ENCODE measurements around the gene FGR. TPM values are rescaled to one million over a fixed set of nuclear protein-coding genes. Genes with fewer than 3 reads are reported as not detected.

The FGR gene
- total and polyA plus RNA-seq, 11 donors: 1.1 to 25.9 (median 3.3) TPM

GRCh38 chr1:27656157-27656893, 21.3 kb upstream of the FGR start:
- TF ChIP-seq CTCF (IDR thresholded peaks at IDR 0.05) (no peak), POLR2A (IDR thresholded peaks at IDR 0.05) (peak in 1 of 2 donors; percentile 32)
- intact Hi-C loops (cut with DNase I): no loop called here
- Histone ChIP-seq H3K27ac (peak overlapping the region; percentile 20 to 88 (median 76)), H3K4me3 (no peak overlapping the region), H3K4me1 (peaks cover 14 to 61% (median 37%) of the 10 kb centered on the region in 12 donors), H3K27me3 (no peaks in the 10 kb centered on the region), H3K9me3 (no peaks in the 10 kb centered on the region), H3K36me3 (no peaks in the 10 kb centered on the region)
- WGBS, 4 donors: 72 to 80% (median 77%) methylated on average over 6 to 7 of the region's 7 CpGs
- DNase-seq: peak in 4 of 5 donors; percentile 66 to 85 (median 80)
- peak in 3 of 4 donors; percentile 51 to 56 (median 51) for ATAC-seq

GRCh38 chr1:27655151-27655937, 20.4 kb upstream of the FGR start:
- TF ChIP-seq CTCF (IDR thresholded peaks at IDR 0.05) (no peak), POLR2A (IDR thresholded peaks at IDR 0.05) (no peak)
- H3K27me3 ChIP-seq: no peaks in the 10 kb centered on the region
- H3K27ac ChIP-seq: peak overlapping the region; percentile 20 to 88 (median 76)
- peaks cover 12 to 62% (median 42%) of the 10 kb centered on the region in 12 donors for H3K4me1 ChIP-seq
- H3K4me3 ChIP-seq: no peak overlapping the region
- WGBS, 4 donors: 41 to 45% (median 43%) methylated on average over 11 of the region's 11 CpGs
- DNase-seq (no peak), ATAC-seq (peak in 2 of 4 donors; percentile 9 to 23)
- no peaks in the 10 kb centered on the region for H3K36me3 ChIP-seq
- intact Hi-C loops (cut with DNase I): no loop called here
- no peaks in the 10 kb centered on the region for H3K9me3 ChIP-seq

- TF ChIP-seq CTCF (IDR thresholded peaks at IDR 0.05) (no peak), POLR2A (IDR thresholded peaks at IDR 0.05) (no peak)
- DNase-seq (no peak), ATAC-seq (no peak)
- no peak overlapping the region for H3K4me3 ChIP-seq
- H3K4me1 ChIP-seq: peaks cover 12 to 61% (median 44%) of the 10 kb centered on the region in 12 donors
- no peaks in the 10 kb centered on the region for H3K36me3 ChIP-seq
- WGBS, 4 donors: 91 to 95% (median 93%) methylated on average over 5 of the region's 5 CpGs
- no peaks in the 10 kb centered on the region for H3K9me3 ChIP-seq
- intact Hi-C loops (cut with DNase I): no loop called here
- H3K27me3 ChIP-seq: no peaks in the 10 kb centered on the region
- peak overlapping the region in 2 of 12 donors; percentile 4 to 53 for H3K27ac ChIP-seq
These were observed 17.3 kb upstream of the FGR start for GRCh38 chr1:27652111-27652864.

All from heart left ventricle (tissue), 16 donors.